Measurements from ENCODE around the gene FRMD6. TPM values are rescaled to one million over a fixed set of nuclear protein-coding genes. Genes with fewer than 3 reads are reported as not detected.

Gene FRMD6
- total and polyA plus RNA-seq, 9 of the 15 experiments (the other 6 are each of a cell fraction or from before 2014, with no cell fraction given), result 0.11 to 0.92 (median 0.53) TPM

DNA sequence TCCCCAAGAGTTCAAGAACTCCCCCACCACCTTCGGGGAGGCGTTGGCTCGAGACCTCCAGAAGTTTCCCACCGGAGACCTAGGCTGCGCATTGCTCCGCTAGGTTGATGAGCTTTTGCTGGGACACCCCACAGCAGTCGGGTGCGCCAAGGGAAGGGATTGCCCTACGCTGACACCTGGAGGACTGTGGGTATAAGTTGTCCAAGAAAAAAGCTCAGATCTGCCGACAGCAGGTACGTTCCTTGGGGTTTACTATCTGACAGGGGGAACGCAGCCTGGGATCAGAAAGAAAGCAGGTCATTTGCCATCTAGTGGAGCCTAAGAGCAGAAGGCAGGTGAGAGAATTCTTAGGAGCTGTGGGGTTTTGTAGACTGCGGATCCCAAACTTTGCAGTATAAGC, 98.8 kb downstream of the FRMD6 start:
- Histone ChIP-seq H3K9me3 (replicated peaks; ENCODE audit: control insufficient read depth, insufficient read depth, low read depth, low read length) (no peaks in the 10 kb centered on the region), H3K79me2 (ENCODE audit: control insufficient read depth, insufficient read depth, low read length) (no peaks in the 10 kb centered on the region), H2AFZ (ENCODE audit: low read depth, low read length) (no peak overlapping the region), H3K36me3 (ENCODE audit: control insufficient read depth, insufficient read depth, low read length) (no peaks in the 10 kb centered on the region), H3K4me3 (no peak overlapping the region), H3K27me3 (ENCODE audit: control insufficient read depth in 2 of 2, insufficient read depth in 2 of 2, low read length in 2 of 2) (peaks cover 2 to 6% of the 10 kb centered on the region in 2 experiments; a peak in 2 of 5 replicates), H4K20me1 (replicated peaks; ENCODE audit: control insufficient read depth, insufficient read depth, low read length) (no peaks in the 10 kb centered on the region), H3K27ac (ENCODE audit: extremely low read depth, low read depth, low read length) (no peak overlapping the region), H3K4me2 (ENCODE audit: insufficient read depth, low read length) (no peak overlapping the region), H3K9ac (ENCODE audit: insufficient read depth in 1 of 2, low read depth in 2 of 2, low read length in 2 of 2) (no peak overlapping the region), H3K9me1 (ENCODE audit: control insufficient read depth, insufficient read depth, low read length) (no peaks in the 10 kb centered on the region), H3K4me1 (replicated peaks in 1 of 2; ENCODE audit: control insufficient read depth in 2 of 2, insufficient read depth in 2 of 2, low read length in 2 of 2) (no peaks in the 10 kb centered on the region)
- CTCF ChIA-PET (ENCODE audit: low intra/inter-chr PET ratio), result no interaction called here
- no TSS peak for BruUV-seq (replicated peaks)
- DNase-seq (ENCODE audit: extremely low read depth in 1 of 4, low spot score in 3 of 4) (no peak), ATAC-seq (no peak), FAIRE-seq (no peak)
- 6% methylated on average over 3 of the region's 13 CpGs for WGBS (ENCODE audit: insufficient coverage, low coverage, missing lambda C conversion rate)
- in situ Hi-C loops (cut with MboI), result no loop called here
- intact Hi-C loops (cut with micrococcal nuclease), result no loop called here
- TF ChIP-seq PYGO2 (tag; IDR thresholded peaks at IDR 0.05), result no peak
- no peak for TF ChIP-seq ZNF436 (CRISPR knock-in tag; IDR thresholded peaks at IDR 0.05)
- no peak for TF ChIP-seq SIRT6 (IDR thresholded peaks at IDR 0.05; ENCODE audit: low read depth, low read length)
- no peak for TF ChIP-seq ZBTB8A (IDR thresholded peaks at IDR 0.05; ENCODE audit: partially characterized antibody)
- TF ChIP-seq COPS2 (conservative IDR thresholded peaks at IDR 0.05), result no peak
- no peak for TF ChIP-seq MAFF (IDR thresholded peaks at IDR 0.05; ENCODE audit: low read length)
- no peak for TF ChIP-seq NCOA2 (IDR thresholded peaks at IDR 0.05; ENCODE audit: partially characterized antibody in 2 of 2)
- no peak for TF ChIP-seq RBM17 (IDR thresholded peaks at IDR 0.05; ENCODE audit: borderline replicate concordance, low read depth, low read length)
- TF ChIP-seq MIER1 (IDR thresholded peaks at IDR 0.05; ENCODE audit: low read depth), result no peak
- no peak for TF ChIP-seq MCM2 (IDR thresholded peaks at IDR 0.05; ENCODE audit: low read depth)
- TF ChIP-seq, protein P1, sequence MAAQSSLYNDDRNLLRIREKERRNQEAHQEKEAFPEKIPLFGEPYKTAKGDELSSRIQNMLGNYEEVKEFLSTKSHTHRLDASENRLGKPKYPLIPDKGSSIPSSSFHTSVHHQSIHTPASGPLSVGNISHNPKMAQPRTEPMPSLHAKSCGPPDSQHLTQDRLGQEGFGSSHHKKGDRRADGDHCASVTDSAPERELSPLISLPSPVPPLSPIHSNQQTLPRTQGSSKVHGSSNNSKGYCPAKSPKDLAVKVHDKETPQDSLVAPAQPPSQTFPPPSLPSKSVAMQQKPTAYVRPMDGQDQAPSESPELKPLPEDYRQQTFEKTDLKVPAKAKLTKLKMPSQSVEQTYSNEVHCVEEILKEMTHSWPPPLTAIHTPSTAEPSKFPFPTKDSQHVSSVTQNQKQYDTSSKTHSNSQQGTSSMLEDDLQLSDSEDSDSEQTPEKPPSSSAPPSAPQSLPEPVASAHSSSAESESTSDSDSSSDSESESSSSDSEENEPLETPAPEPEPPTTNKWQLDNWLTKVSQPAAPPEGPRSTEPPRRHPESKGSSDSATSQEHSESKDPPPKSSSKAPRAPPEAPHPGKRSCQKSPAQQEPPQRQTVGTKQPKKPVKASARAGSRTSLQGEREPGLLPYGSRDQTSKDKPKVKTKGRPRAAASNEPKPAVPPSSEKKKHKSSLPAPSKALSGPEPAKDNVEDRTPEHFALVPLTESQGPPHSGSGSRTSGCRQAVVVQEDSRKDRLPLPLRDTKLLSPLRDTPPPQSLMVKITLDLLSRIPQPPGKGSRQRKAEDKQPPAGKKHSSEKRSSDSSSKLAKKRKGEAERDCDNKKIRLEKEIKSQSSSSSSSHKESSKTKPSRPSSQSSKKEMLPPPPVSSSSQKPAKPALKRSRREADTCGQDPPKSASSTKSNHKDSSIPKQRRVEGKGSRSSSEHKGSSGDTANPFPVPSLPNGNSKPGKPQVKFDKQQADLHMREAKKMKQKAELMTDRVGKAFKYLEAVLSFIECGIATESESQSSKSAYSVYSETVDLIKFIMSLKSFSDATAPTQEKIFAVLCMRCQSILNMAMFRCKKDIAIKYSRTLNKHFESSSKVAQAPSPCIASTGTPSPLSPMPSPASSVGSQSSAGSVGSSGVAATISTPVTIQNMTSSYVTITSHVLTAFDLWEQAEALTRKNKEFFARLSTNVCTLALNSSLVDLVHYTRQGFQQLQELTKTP (IDR thresholded peaks at IDR 0.05; ENCODE audit: low read depth in 1 of 2, partially characterized antibody in 2 of 2), result no peak
- TF ChIP-seq MYNN (IDR thresholded peaks at IDR 0.05), result no peak
- no peak for TF ChIP-seq MYNN (CRISPR knock-in tag; IDR thresholded peaks at IDR 0.05)
- no peak for TF ChIP-seq ZC3H8 (IDR thresholded peaks at IDR 0.05)
- TF ChIP-seq, protein P2, sequence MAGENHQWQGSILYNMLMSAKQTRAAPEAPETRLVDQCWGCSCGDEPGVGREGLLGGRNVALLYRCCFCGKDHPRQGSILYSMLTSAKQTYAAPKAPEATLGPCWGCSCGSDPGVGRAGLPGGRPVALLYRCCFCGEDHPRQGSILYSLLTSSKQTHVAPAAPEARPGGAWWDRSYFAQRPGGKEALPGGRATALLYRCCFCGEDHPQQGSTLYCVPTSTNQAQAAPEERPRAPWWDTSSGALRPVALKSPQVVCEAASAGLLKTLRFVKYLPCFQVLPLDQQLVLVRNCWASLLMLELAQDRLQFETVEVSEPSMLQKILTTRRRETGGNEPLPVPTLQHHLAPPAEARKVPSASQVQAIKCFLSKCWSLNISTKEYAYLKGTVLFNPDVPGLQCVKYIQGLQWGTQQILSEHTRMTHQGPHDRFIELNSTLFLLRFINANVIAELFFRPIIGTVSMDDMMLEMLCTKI (IDR thresholded peaks at IDR 0.05; ENCODE audit: partially characterized antibody), result no peak
- POLR2A ChIA-PET, result interaction anchor here (0.6 kb wide), 1 partner anchor 210 kb away, joined by 3 read pairs; no protein-coding TSS in a partner anchor
